Muscle layer of duodenum (tissue), 2 donors: ENCODE measurements around the gene RPS6KA2.

Experiments used
- H3K27ac ChIP-seq: one replicate; pipeline ENCODE4 v1.7.0; 2013; ENCODE audit warnings: mild to moderate bottlenecking, low read length
- H3K27me3 ChIP-seq: one replicate; pipeline ENCODE4 v1.7.0; 2013; ENCODE audit warnings: low read depth, mild to moderate bottlenecking, control low read depth, low read length
- H3K36me3 ChIP-seq, 2 donors: one replicate each; pipeline ENCODE4 v1.7.0; 2013; ENCODE audit warnings: low read length in 2 of 2, control low read depth in 1 of 2, mild to moderate bottlenecking in 1 of 2; ENCODE audit not compliant: insufficient read depth in 2 of 2, control insufficient read depth in 1 of 2
- H3K4me1 ChIP-seq, 2 donors: one replicate each; pipeline ENCODE4 v1.7.0; 2013; ENCODE audit warnings: low read length in 2 of 2, mild to moderate bottlenecking in 2 of 2, control low read depth in 1 of 2, moderate library complexity in 1 of 2; ENCODE audit not compliant: insufficient read depth in 2 of 2, control insufficient read depth in 1 of 2
- H3K4me3 ChIP-seq, 2 donors: one replicate each; pipeline ENCODE4 v1.7.0; 2013; ENCODE audit warnings: low read length in 2 of 2, low read depth in 1 of 2, mild to moderate bottlenecking in 1 of 2
- H3K9me3 ChIP-seq, 2 donors: one replicate each; pipeline ENCODE4 v1.7.0; 2013; ENCODE audit warnings: low read length in 2 of 2, control low read depth in 1 of 2, mild to moderate bottlenecking in 1 of 2; ENCODE audit not compliant: control insufficient read depth in 1 of 2
- donor health status: healthy.

The RPS6KA2 gene

DNA sequence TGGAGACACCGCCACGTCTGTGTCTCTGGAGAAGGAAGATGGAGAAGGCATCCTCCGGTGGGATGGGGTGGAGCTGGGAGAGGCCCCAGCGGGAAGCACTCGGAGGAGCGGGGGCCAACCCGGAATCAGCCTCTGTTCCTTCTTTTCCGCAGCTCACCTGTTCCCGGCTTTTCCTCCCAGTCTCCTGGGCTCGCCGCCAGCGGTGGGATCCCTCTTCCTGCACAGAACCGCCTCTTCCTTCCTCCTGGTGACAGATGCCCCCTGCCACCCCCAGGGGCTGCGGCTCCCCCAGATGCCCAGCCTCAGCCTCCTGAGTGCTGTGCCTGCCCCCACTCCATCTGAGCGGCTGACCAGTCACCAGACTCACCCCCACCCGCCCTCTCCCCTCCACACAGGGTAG lies 63.9 kb downstream of the RPS6KA2 start:
- no peaks in the 10 kb centered on the region for H3K4me1 ChIP-seq
- no peak overlapping the region for H3K27ac ChIP-seq

DNA sequence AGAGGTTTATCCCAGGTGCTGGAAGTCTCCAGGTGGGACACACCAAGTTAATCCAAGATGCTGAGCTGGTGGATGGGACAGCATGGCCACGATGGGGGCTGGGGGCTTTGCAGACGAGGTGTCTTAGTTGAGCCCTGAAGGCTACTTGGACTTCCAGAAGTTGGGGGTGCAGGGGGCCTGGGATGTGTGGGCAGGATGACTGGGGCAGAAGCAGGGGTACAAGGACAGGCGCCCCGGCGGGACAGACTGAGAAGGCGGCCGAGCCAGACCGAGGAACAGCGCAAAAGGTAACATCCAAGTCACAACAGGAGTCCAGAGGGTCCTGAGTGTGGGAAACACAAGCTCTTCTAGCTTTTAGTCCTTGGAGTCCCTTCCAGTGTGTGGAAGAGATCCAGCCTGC lies 64.3 kb downstream of the RPS6KA2 start:
- no peaks in the 10 kb centered on the region for H3K4me1 ChIP-seq
- no peak overlapping the region for H3K4me3 ChIP-seq
- no peak overlapping the region for H3K27ac ChIP-seq
- no peaks in the 10 kb centered on the region for H3K27me3 ChIP-seq
- H3K9me3 ChIP-seq: peaks cover 0 to 5% of the 10 kb centered on the region in 2 donors
- H3K36me3 ChIP-seq: no peaks in the 10 kb centered on the region

More for the DNA sequence above, 63.9 kb downstream of the RPS6KA2 start:
- peaks cover 0 to 5% of the 10 kb centered on the region in 2 donors for H3K9me3 ChIP-seq
- H3K36me3 ChIP-seq: no peaks in the 10 kb centered on the region
- no peak overlapping the region for H3K4me3 ChIP-seq
- no peaks in the 10 kb centered on the region for H3K27me3 ChIP-seq

DNA sequence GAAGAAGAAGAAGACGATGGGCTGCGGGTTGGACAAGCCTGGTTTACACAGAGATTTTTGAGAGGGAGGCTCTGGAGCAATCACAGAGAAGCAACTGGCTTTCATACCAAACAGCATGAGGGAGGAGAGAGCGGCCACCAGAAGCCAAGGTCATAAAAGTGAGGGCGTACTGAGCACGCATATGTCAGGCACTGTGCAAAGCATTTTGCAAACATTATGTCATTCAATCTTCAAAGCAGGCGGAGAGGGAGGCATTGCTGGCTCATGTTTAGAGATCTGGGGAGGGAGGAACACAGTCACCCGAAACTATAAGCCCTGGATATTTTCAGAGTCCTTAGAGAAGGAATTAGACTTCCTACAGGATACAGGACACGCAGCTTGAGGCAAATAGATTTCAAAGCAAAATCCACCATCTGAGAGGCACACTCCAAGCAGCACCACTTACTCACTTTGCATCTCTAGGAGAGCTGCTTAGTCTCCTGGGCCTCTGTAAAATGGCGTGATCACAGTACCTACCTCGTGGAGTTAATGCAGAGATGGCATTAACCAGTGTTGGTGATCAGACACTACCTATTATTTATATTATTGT lies 65.2 kb downstream of the RPS6KA2 start:
- Histone ChIP-seq H3K36me3 (no peaks in the 10 kb centered on the region), H3K27ac (no peak overlapping the region), H3K4me1 (no peaks in the 10 kb centered on the region), H3K4me3 (no peak overlapping the region), H3K9me3 (peaks cover 0 to 5% of the 10 kb centered on the region in 2 donors), H3K27me3 (no peaks in the 10 kb centered on the region)

DNA sequence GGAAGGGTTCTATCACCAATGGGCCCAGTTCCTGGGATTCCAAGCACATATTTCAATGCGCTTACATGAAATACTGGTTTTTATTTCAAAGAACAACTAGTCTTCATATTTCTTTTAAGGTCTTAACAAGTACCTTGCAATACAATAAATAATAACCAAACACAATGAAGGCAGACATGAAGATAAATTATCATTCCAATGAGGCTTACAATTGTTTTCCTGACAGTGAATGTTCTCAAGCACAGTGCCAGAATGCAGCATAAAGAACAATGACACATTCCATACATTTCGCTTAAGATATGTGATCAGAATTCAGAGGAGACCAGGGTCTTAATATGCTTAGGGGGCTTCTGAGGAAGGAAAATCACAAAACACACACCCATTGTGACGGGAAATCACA lies 66.8 kb downstream of the RPS6KA2 start:
- no peak overlapping the region for H3K4me3 ChIP-seq
- no peaks in the 10 kb centered on the region for H3K27me3 ChIP-seq
- H3K27ac ChIP-seq: no peak overlapping the region
- no peaks in the 10 kb centered on the region for H3K4me1 ChIP-seq
- no peaks in the 10 kb centered on the region for H3K36me3 ChIP-seq
- peaks cover 0 to 5% of the 10 kb centered on the region in 2 donors for H3K9me3 ChIP-seq

DNA sequence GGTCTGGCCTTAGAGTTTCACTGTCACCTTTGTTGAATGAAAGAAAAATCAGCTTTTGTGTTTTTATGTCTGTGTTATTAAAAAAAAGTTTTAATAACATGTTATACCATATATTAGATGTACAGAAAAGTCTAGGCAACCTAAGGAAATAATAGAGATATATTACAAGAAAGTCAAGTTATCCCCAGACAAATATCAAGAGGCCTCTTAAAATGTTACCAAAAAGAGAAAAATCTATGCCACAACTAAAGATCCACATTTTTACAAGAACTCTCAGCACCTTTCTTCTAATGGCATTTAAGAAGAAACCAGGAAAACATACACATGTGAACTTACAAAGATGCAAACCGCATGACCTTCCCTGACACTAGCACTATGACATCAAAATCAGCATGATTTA lies 67.4 kb downstream of the RPS6KA2 start:
- no peak overlapping the region for H3K4me3 ChIP-seq
- H3K27me3 ChIP-seq: no peaks in the 10 kb centered on the region
- no peak overlapping the region for H3K27ac ChIP-seq
- peaks cover 0 to 5% of the 10 kb centered on the region in 2 donors for H3K9me3 ChIP-seq
- no peaks in the 10 kb centered on the region for H3K4me1 ChIP-seq
- no peaks in the 10 kb centered on the region for H3K36me3 ChIP-seq

DNA sequence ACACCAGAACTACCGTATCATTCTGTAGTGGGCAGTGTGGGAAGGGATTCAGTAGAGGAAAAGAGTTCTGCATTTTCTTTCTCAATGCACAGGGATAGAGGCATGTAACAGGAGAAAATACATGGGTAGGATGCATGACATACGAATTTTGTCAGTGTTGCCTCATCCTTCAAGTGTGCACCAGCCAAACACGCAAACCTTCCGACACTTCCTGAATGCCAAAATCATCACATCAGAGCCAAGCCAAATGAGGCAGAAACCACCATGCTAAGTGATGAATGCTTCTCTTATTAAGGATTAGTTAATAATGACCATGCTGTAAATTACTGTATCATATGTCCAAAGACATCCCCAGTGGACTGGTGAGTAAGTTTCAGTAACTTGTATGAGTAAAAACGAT lies 67.8 kb downstream of the RPS6KA2 start:
- Histone ChIP-seq H3K27ac (no peak overlapping the region), H3K4me1 (no peaks in the 10 kb centered on the region), H3K9me3 (peaks cover 0 to 5% of the 10 kb centered on the region in 2 donors), H3K36me3 (no peaks in the 10 kb centered on the region), H3K4me3 (no peak overlapping the region), H3K27me3 (no peaks in the 10 kb centered on the region)

DNA sequence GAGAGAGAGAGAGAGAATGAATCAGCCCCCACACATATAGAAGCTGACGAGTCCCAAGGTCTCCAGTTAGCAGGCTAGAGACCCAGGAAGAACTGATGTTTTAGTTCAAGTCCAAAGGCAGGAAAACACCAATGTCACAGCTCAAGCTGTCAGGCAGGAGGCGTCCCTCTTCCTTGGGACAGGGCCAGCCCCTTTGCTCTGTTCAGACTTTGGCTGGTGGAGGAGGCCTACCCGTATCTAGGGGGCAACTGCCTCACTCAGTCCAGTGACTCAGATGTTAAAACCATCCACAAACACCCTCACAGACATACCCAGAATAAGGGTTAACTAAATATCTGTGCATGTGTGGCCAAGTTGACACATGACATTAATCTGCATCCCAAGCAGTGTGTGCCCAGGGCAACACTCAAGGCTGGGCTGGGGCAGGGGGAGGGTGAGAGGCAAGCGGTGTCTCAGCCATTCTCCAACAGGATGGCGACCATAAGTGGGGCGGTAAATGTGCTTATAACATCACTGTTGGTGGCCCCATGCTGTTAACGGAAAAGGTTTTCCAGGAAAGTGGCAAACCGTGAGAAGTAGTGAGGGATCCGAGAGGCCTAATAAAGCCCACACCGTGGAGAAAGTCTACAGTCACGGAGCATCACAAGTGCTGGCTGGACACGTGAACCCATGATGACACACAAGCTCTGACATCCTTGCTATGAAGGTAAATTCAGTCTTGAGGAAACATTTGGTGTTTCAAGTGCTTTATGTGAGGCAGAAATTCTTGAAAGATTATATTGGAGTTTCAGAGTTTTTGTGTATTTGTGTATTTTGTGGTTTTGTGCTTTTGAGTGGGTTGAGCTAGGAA lies 68.7 kb downstream of the RPS6KA2 start:
- H3K27ac ChIP-seq: no peak overlapping the region
- H3K4me1 ChIP-seq: no peaks in the 10 kb centered on the region
- H3K9me3 ChIP-seq: peaks cover 0 to 5% of the 10 kb centered on the region in 2 donors
- H3K27me3 ChIP-seq: no peaks in the 10 kb centered on the region
- H3K4me3 ChIP-seq: no peak overlapping the region
- H3K36me3 ChIP-seq: no peaks in the 10 kb centered on the region

DNA sequence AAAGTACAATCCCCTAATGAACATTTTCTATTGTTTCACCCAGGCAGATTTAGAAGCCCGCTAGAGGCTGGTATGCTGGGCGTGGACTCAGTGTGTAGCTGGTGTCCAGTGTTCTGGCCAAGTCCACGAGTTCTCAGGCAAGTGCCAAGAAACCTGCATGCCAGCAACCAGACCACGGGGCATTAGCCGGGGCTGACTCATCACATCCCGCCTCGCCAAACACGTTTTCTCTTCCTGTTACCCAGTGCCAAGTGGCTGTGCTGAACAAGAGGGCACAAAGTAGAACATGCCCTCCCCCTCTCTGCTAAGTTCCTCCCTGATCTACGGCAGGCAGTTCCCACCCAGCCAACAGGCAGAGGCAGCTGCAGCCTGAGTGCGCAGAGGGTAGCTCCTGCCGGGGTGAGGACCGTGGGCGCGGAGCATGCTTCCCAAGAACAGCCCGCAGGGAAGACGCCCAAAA lies 70.2 kb downstream of the RPS6KA2 start:
- no peaks in the 10 kb centered on the region for H3K36me3 ChIP-seq
- H3K27me3 ChIP-seq: no peaks in the 10 kb centered on the region
- peaks cover 0 to 5% of the 10 kb centered on the region in 2 donors for H3K9me3 ChIP-seq
- H3K27ac ChIP-seq: no peak overlapping the region
- H3K4me3 ChIP-seq: no peak overlapping the region
- H3K4me1 ChIP-seq: no peaks in the 10 kb centered on the region

DNA sequence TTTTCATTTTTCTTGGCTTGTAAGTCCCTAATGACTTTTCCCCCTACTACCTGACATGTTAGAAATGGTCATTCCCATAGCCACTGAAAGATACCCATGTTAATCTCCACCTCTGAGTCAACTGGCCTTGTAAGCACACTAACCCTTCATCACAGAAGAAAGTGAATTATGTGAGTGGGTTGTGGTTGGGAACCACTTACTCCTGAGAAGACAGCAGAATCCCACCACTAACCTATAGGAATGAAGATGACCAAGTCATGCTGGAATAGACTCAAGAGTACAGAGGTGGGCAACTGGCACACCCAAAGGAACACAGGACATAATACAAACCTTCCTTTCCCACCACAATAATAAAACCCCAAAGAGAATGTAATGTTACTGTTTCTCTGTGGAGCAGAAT lies 70.7 kb downstream of the RPS6KA2 start:
- peak overlapping the region; percentile 3 for H3K27ac ChIP-seq
- H3K4me3 ChIP-seq: no peak overlapping the region
- H3K9me3 ChIP-seq: peaks cover 0 to 5% of the 10 kb centered on the region in 2 donors

DNA sequence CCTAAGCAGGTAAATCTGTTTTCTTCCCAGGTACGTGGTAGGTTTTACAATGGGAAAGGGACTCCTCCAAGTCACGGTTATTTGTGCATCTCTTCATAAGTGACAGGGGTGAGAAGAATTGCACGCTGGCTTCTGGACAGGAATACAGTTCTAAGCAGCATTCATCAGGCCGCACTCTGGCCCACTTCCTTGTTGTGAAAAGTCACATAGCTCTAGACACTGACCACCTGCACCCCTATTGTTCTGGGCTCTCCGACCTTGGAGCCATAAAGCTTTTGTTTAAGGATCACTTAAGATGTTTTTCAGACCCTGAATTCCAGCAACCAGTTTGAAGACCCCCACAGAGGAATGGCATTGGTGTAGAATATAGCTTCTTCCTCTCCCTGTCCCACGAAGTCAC lies 72.0 kb downstream of the RPS6KA2 start:
- Histone ChIP-seq H3K27ac (no peak overlapping the region), H3K4me3 (no peak overlapping the region), H3K4me1 (no peaks in the 10 kb centered on the region), H3K36me3 (no peaks in the 10 kb centered on the region), H3K27me3 (no peaks in the 10 kb centered on the region), H3K9me3 (peaks cover 0 to 4% of the 10 kb centered on the region in 2 donors)

More for the DNA sequence above, 70.7 kb downstream of the RPS6KA2 start:
- H3K36me3 ChIP-seq: no peaks in the 10 kb centered on the region
- H3K27me3 ChIP-seq: no peaks in the 10 kb centered on the region
- no peaks in the 10 kb centered on the region for H3K4me1 ChIP-seq

DNA sequence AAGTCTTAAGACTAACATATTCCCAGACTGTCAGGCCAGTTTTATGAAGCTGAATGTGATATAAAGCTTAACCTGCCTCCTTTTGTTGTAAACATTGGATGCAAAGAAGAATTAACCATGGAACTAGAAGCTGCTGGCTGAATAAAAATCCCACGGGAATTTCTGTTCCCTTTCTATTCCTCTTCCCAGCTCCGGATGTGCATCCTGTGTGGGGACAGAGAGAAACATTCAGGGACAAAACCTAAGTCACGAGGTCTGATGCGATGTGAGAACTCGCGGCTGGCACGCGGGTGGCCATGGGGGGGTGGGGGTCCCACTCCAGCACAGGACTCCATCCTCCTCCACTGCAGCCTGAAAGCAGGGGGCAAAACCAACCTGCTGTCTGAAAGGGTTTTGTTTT lies 72.7 kb downstream of the RPS6KA2 start:
- Histone ChIP-seq H3K27me3 (no peaks in the 10 kb centered on the region), H3K36me3 (no peaks in the 10 kb centered on the region), H3K4me3 (no peak overlapping the region), H3K4me1 (no peaks in the 10 kb centered on the region), H3K27ac (no peak overlapping the region), H3K9me3 (no peaks in the 10 kb centered on the region)
